Gastroesophageal sphincter (tissue), 3 donors: ENCODE measurements around the gene APLF.
"Not testable (repeated sequence)": the region's sequence is repeated elsewhere in the genome, so short reads cannot be mapped to it uniquely, and the experiment has no call there.

Experiments
- CTCF ChIP-seq, 4 experiments: fragments of 200-600 bp in 2 of 4; fragments of 450-650 bp in 2 of 4; sonication (generic) in 1 of 4; IDR thresholded peaks; one replicate each; pipeline ENCODE4 v1.5.1; 2017 to 2019; ENCODE audit warnings: antibody characterized with exemption in 4 of 4, mild to moderate bottlenecking in 2 of 4, moderate library complexity in 2 of 4
- POLR2A ChIP-seq, 2 donors: fragments of 450-650 bp; IDR thresholded peaks; one replicate each; pipeline ENCODE4 v1.6.1; 2017; ENCODE audit warnings: antibody characterized with exemption in 2 of 2, mild to moderate bottlenecking in 2 of 2, moderate library complexity in 1 of 2
- POLR2AphosphoS5 ChIP-seq: sonication (generic); formaldehyde crosslinking; IDR thresholded peaks from one replicate; pipeline ENCODE4 v1.6.1; 2017; ENCODE audit warnings: antibody characterized with exemption

DNA sequence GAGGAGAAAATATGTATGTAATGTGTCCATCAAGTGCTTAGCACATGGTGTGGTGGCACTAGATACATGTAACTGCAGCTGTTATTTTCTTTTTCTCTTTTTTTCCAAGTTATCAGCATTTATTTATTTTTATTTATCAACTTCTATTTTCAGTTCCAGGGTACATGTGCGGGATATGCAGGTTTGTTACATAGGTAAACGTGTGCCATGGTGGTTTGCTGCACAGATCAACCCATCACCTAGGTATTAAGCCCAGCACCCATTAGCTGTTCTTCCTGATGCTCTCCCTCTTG is 128.1 kb downstream of the APLF start:
- TF ChIP-seq POLR2A (IDR thresholded peaks at IDR 0.05); CTCF (IDR thresholded peaks at IDR 0.05); POLR2AphosphoS5: not testable (repeated sequence)
